Measurements from ENCODE around the gene ERC1.

GRCh38 chr12:1391722-1392121 is 400.7 kb downstream of the ERC1 start:
- TF ChIP-seq POLR2AphosphoS5 (IDR thresholded peaks at IDR 0.05) (no peak), EP300 (IDR thresholded peaks at IDR 0.05) (no peak), CTCF (IDR thresholded peaks at IDR 0.05) (no peak)

Data from esophagus muscularis mucosa (tissue), 4 donors.